Adrenal gland (tissue), 12 donors: Measurements from ENCODE around the gene ACOX3. TPM values are rescaled to one million over a fixed set of nuclear protein-coding genes. Genes with fewer than 3 reads are reported as not detected.
"Not testable (repeated sequence)": the region's sequence is repeated elsewhere in the genome, so short reads cannot be mapped to it uniquely, and the experiment has no call there.

Source experiments
- DNase-seq, 7 donors: peaks; one replicate each; pipeline ENCODE4 v3.0.0-alpha.2; 2019 to 2020
- H3K27ac ChIP-seq, 5 donors: fragments of 200-600 bp; sonication (generic) in 4 of 5; 1 replicate in 3 of 5; 2 replicates in 2 of 5; pipeline versions ENCODE4 v1.5.1 to v1.8.0; 2016 to 2020; ENCODE audit warnings: mild to moderate bottlenecking in 1 of 5
- H3K27me3 ChIP-seq: fragments of 200-600 bp; 2 replicates; pipeline ENCODE4 v1.8.0; 2021
- H3K36me3 ChIP-seq, 2 donors: fragments of 200-600 bp; replicated peaks in 1 of 2; 1 replicate in 1 of 2; 2 replicates in 1 of 2; pipeline versions ENCODE4 v1.5.1 to v1.8.0; 2018 to 2022
- H3K4me1 ChIP-seq, 2 donors: fragments of 200-600 bp; replicated peaks in 1 of 2; 1 replicate in 1 of 2; 2 replicates in 1 of 2; pipeline versions ENCODE4 v1.5.1 to v1.8.0; 2018 to 2021
- H3K4me3 ChIP-seq, 4 donors: fragments of 200-600 bp; sonication (generic) in 3 of 4; one replicate each; pipeline ENCODE4 v1.5.1; 2016 to 2018
- H3K9me3 ChIP-seq, 3 donors: fragments of 200-600 bp; sonication (generic) in 1 of 3; replicated peaks in 1 of 3; 1 replicate in 2 of 3; 2 replicates in 1 of 3; pipeline versions ENCODE4 v1.5.1 to v1.8.0; 2016 to 2021
- CTCF ChIP-seq, 6 experiments: fragments of 450-650 bp in 4 of 6; fragments of 200-600 bp in 2 of 6; sonication (generic) in 1 of 6; IDR thresholded peaks; 1 replicate in 5 of 6; 2 replicates in 1 of 6; pipeline versions ENCODE4 v1.5.1 to v1.8.0; 2016 to 2021; ENCODE audit warnings: antibody characterized with exemption in 6 of 6, mild to moderate bottlenecking in 2 of 6, moderate library complexity in 1 of 6
- POLR2A ChIP-seq, 2 donors: fragments of 450-650 bp; IDR thresholded peaks; one replicate each; pipeline ENCODE4 v1.6.1; 2017; ENCODE audit warnings: antibody characterized with exemption in 2 of 2, mild to moderate bottlenecking in 2 of 2, moderate library complexity in 1 of 2
- WGBS, 4 donors: extraction: QIAGEN DNeasy Blood & Tissue Kit in 2 of 4; methylation state at CpG; one replicate each; pipeline versions ENCODE4 v1.1.5 to v1.1.7; 2013 to 2017; 5-methylcytosine and 5-hydroxymethylcytosine counted together
- intact Hi-C, 2 donors: fragments of 100-400 bp; cut with DNase I; formaldehyde crosslinking; loops; one replicate each; pipeline versions ENCODE4 v1.14.1 to v1.15.0; 2022 to 2023
- polyA plus RNA-seq, 3 donors: library from polyadenylated mRNA; stranded (reverse); fragments of 200-250 nt in 2 of 3; fragments of 350-450 nt in 1 of 3; fragmentation: Illumina TruSeq in 1 of 3; extraction: RNeasy Lipid Tissue Mini Kit (QIAGEN cat#74804) in 1 of 3; gene quantifications; one replicate each; pipeline ENCODE4 v1.2.3, GENCODE V29; 2013 to 2014
- total RNA-seq, 9 donors: library from RNA; depleted of rRNA in 4 of 9; stranded (reverse); fragments of >200 nt in 4 of 9; fragments of 120-200 nt in 1 of 9; fragmentation: NEBNext Ultra II Directional in 1 of 9; extraction: Animal tissue kit (Norgen Biotek cat#: 25700) in 1 of 9; gene quantifications; one replicate each; pipeline versions ENCODE4 v1.1.0 to v1.2.4, GENCODE V29; 2013 to 2023
- donor health status: healthy with polysubstance abuse.
- donor health status: Bipolar disorder and iron deficiency.
- donor health status: DM: yes; HTN: yes; CAD: no.
- donor health status: DM: no; HTN: no; CAD: no.
- donor health status: DM: no; HTN: no; CAD: no.
- donor health status: DM: yes; HTN: yes; CAD: no.

The ACOX3 gene
- total and polyA plus RNA-seq, 12 donors: 10.4 to 44.2 (median 26.3) TPM

- H3K27ac ChIP-seq: no peak overlapping the region
- H3K9me3 ChIP-seq: no peaks in the 10 kb centered on the region
- no peaks in the 10 kb centered on the region for H3K27me3 ChIP-seq
- DNase-seq: no peak
- no peak overlapping the region for H3K4me3 ChIP-seq
- no peak for TF ChIP-seq POLR2A (IDR thresholded peaks at IDR 0.05)
- peaks cover 0 to 3% of the 10 kb centered on the region in 2 donors for H3K4me1 ChIP-seq
- intact Hi-C loops: no loop called here
- H3K36me3 ChIP-seq: peaks cover 0 to 31% of the 10 kb centered on the region in 2 donors
- 94 to 98% (median 96%) methylated on average over 20 to 24 of the region's 24 CpGs for WGBS, 4 donors
Observed at GRCh38 chr4:8386731-8387130, 53.8 kb downstream of the ACOX3 start.

- intact Hi-C loops, H3K4me1 ChIP-seq, H3K27me3 ChIP-seq, H3K4me3 ChIP-seq, H3K27ac ChIP-seq, DNase-seq, H3K9me3 ChIP-seq: not testable (repeated sequence)
- H3K36me3 ChIP-seq: peaks cover 0 to 31% of the 10 kb centered on the region in 2 donors
- 95 to 96% (median 96%) methylated on average over 9 to 13 of the region's 13 CpGs for WGBS, 4 donors
Observed at GRCh38 chr4:8386131-8386530, 54.4 kb downstream of the ACOX3 start.

- H3K27me3 ChIP-seq: no peaks in the 10 kb centered on the region
- intact Hi-C loops: no loop called here
- H3K27ac ChIP-seq: peak overlapping the region in 1 of 5 donors; percentile 29
- H3K4me3 ChIP-seq: no peak overlapping the region
- H3K4me1 ChIP-seq: no peaks in the 10 kb centered on the region
- peaks cover 0 to 32% of the 10 kb centered on the region in 2 donors for H3K36me3 ChIP-seq
- TF ChIP-seq POLR2A (IDR thresholded peaks at IDR 0.05) (no peak), CTCF (IDR thresholded peaks at IDR 0.05) (no peak)
- peak in 4 of 7 donors; percentile 43 to 63 (median 56) for DNase-seq
- WGBS, 4 donors: 60 to 82% (median 63%) methylated on average over 7 to 11 of the region's 11 CpGs
- H3K9me3 ChIP-seq: no peaks in the 10 kb centered on the region
Observed at GRCh38 chr4:8385611-8386010, 54.9 kb downstream of the ACOX3 start.

- no peaks in the 10 kb centered on the region for H3K27me3 ChIP-seq
- TF ChIP-seq POLR2A (IDR thresholded peaks at IDR 0.05) (no peak), CTCF (IDR thresholded peaks at IDR 0.05) (no peak)
- 49 to 56% (median 50%) methylated on average over 7 to 9 of the region's 9 CpGs for WGBS, 4 donors
- peak in 3 of 7 donors; percentile 38 to 58 (median 43) for DNase-seq
- intact Hi-C loops: no loop called here
- H3K9me3 ChIP-seq: no peaks in the 10 kb centered on the region
- H3K4me1 ChIP-seq: no peaks in the 10 kb centered on the region
- H3K27ac ChIP-seq: peak overlapping the region in 1 of 5 donors; percentile 29
- H3K36me3 ChIP-seq: peaks cover 0 to 37% of the 10 kb centered on the region in 2 donors
- no peak overlapping the region for H3K4me3 ChIP-seq
Observed at GRCh38 chr4:8385106-8385505, 55.4 kb downstream of the ACOX3 start.

GRCh38 chr4:8384397-8385060 lies 56.0 kb downstream of the ACOX3 start:
- intact Hi-C loops: no loop called here
- Histone ChIP-seq H3K4me3 (no peak overlapping the region), H3K9me3 (no peaks in the 10 kb centered on the region), H3K36me3 (peaks cover 0 to 36% of the 10 kb centered on the region in 2 donors), H3K27ac (no peak overlapping the region), H3K27me3 (no peaks in the 10 kb centered on the region), H3K4me1 (no peaks in the 10 kb centered on the region)
- 90 to 97% (median 94%) methylated on average over 16 to 26 of the region's 26 CpGs for WGBS, 4 donors
- TF ChIP-seq POLR2A (IDR thresholded peaks at IDR 0.05) (no peak), CTCF (IDR thresholded peaks at IDR 0.05) (no peak)
- no peak for DNase-seq
